Measurements from ENCODE around the gene COPS7A. TPM values are rescaled to one million over a fixed set of nuclear protein-coding genes. Genes with fewer than 3 reads are reported as not detected.

The COPS7A gene
- total RNA-seq, 2 experiments from 2014 or later, result 38.3 to 41.6 TPM

GRCh38 chr12:6751767-6752166 is 27.9 kb downstream of the COPS7A start:
- H3K4me1 Mint-ChIP-seq, result peaks cover 28% of the 10 kb centered on the region
- H3K4me3 Mint-ChIP-seq, result peak overlapping the region; percentile 87
- ATAC-seq (no peak), DNase-seq (no peak)
- POLR2A ChIA-PET, result interaction anchor here (1.0 to 3.0 kb wide), 2 partner anchors 62 to 102 kb away, joined by 3 to 16 read pairs; partner anchors contain the start of gene ZNF384
- no peaks in the 10 kb centered on the region for H3K9me3 Mint-ChIP-seq (ENCODE audit: low read depth)
- H3K27ac Mint-ChIP-seq, result peak overlapping the region; percentile 97
- intact Hi-C loops (cut with DNase I, micrococcal nuclease), result loop anchor here in 1 of 2 experiments (5.0 kb wide), 1 partner anchor 41 kb away; no protein-coding TSS in a partner anchor
- CTCF ChIA-PET, result interaction anchor here (0.6 to 4.1 kb wide), 11 partner anchors 9 to 214 kb away, joined by 3 to 54 read pairs (median 17); partner anchors contain the start of genes CDCA3, COPS7A, P3H3 and PTMS
- H3K27me3 Mint-ChIP-seq, result no peaks in the 10 kb centered on the region
- H3K36me3 Mint-ChIP-seq (ENCODE audit: low read depth), result peaks cover 41% of the 10 kb centered on the region

- no peak for ATAC-seq
Measured at GRCh38 chr12:6752167-6752920, 28.5 kb downstream of the COPS7A start.

GRCh38 chr12:6752921-6753771 is 29.3 kb downstream of the COPS7A start, which contains the start of gene MLF2:
MLF2 (minus strand) TSS chr12:6753141; CDS start chr12:6752334, 807 bp downstream.
- H3K4me1 Mint-ChIP-seq, result peaks cover 26% of the 10 kb centered on the region
- intact Hi-C loops (cut with DNase I, micrococcal nuclease), result loop anchor here (1.0 to 5.0 kb wide), 14 partner anchors 13 to 217 kb away; partner anchors contain the start of genes ZNF384 (in 2 of the 2), CHD4 (in 1 of the 2), COPS7A (in 1 of the 2) and EMG1 (in 1 of the 2)

More at GRCh38 chr12:6752167-6752920, 28.5 kb downstream of the COPS7A start:
- POLR2A ChIA-PET, result interaction anchor here (0.6 to 3.0 kb wide), 10 partner anchors 9 to 220 kb away, joined by 3 to 16 read pairs (median 5); partner anchors contain the start of genes CD4, COPS7A, PTMS and ZNF384
- CTCF ChIA-PET, result interaction anchor here (0.6 to 4.1 kb wide), 27 partner anchors 9 to 413 kb away, joined by 3 to 54 read pairs (median 10); partner anchors contain the start of genes CD4, CDCA3, COPS7A and GPR162
- Mint-ChIP-seq H3K27me3 (no peaks in the 10 kb centered on the region), H3K4me1 (peaks cover 26% of the 10 kb centered on the region), H3K9me3 (ENCODE audit: low read depth) (no peaks in the 10 kb centered on the region), H3K4me3 (peak overlapping the region; percentile 87), H3K36me3 (ENCODE audit: low read depth) (peaks cover 35% of the 10 kb centered on the region), H3K27ac (peak overlapping the region; percentile 97)
- intact Hi-C loops (cut with DNase I, micrococcal nuclease), result loop anchor here in 1 of 2 experiments (5.0 kb wide), 1 partner anchor 40 kb away; no protein-coding TSS in a partner anchor
- peak; percentile 59 for DNase-seq

GRCh38 chr12:6753772-6754356 is 30.0 kb downstream of the COPS7A start:
- Mint-ChIP-seq H3K27me3 (no peaks in the 10 kb centered on the region), H3K4me1 (peaks cover 32% of the 10 kb centered on the region), H3K27ac (peak overlapping the region; percentile 97), H3K4me3 (peak overlapping the region; percentile 87), H3K9me3 (ENCODE audit: low read depth) (no peaks in the 10 kb centered on the region), H3K36me3 (ENCODE audit: low read depth) (peaks cover 22% of the 10 kb centered on the region)
- POLR2A ChIA-PET, result interaction anchor here (1.0 to 3.0 kb wide), 6 partner anchors 12 to 98 kb away, joined by 3 to 16 read pairs (median 4); partner anchors contain the start of genes CD4, COPS7A, PTMS and USP5
- no peak for ATAC-seq
- no peak for DNase-seq
- CTCF ChIA-PET, result interaction anchor here (0.6 to 4.1 kb wide), 32 partner anchors 11 to 391 kb away, joined by 3 to 54 read pairs (median 6); partner anchors contain the start of genes CD4, COPS7A, GPR162 and LAG3
- intact Hi-C loops (cut with DNase I, micrococcal nuclease), result loop anchor here (1.0 to 5.0 kb wide), 14 partner anchors 12 to 216 kb away; partner anchors contain the start of genes ZNF384 (in 2 of the 2), CHD4 (in 1 of the 2), COPS7A (in 1 of the 2) and EMG1 (in 1 of the 2)

More at GRCh38 chr12:6752921-6753771, 29.3 kb downstream of the COPS7A start, which contains the start of gene MLF2:
- H3K4me3 Mint-ChIP-seq, result peak within 1 kb of the TSS; percentile 87
- no peaks in the 10 kb centered on the region for H3K9me3 Mint-ChIP-seq (ENCODE audit: low read depth)
- POLR2A ChIA-PET, result interaction anchor here (0.5 to 3.0 kb wide), 12 partner anchors 10 to 221 kb away, joined by 3 to 16 read pairs (median 4); partner anchors contain the start of genes C12orf57, CD4, COPS7A and PTMS
- CTCF ChIA-PET, result interaction anchor here (0.6 to 4.1 kb wide), 39 partner anchors 10 to 414 kb away, joined by 3 to 54 read pairs (median 5); partner anchors contain the start of genes CD4, CDCA3, COPS7A and GPR162
- peak; percentile 96 for ATAC-seq
- DNase-seq, result peak; percentile 99
- no peaks in the 10 kb centered on the region for H3K27me3 Mint-ChIP-seq
- peak within 1 kb of the TSS; percentile 97 for H3K27ac Mint-ChIP-seq
- peaks cover 27% of the 10 kb centered on the region for H3K36me3 Mint-ChIP-seq (ENCODE audit: low read depth)

- no peak for DNase-seq
- intact Hi-C loops (cut with DNase I, micrococcal nuclease), result loop anchor here in 1 of 2 experiments (5.0 kb wide), 1 partner anchor 38 kb away; no protein-coding TSS in a partner anchor
- CTCF ChIA-PET, result interaction anchor here (0.6 to 4.1 kb wide), 30 partner anchors 11 to 391 kb away, joined by 3 to 54 read pairs (median 8); partner anchors contain the start of genes CD4, COPS7A, GPR162 and LAG3
Measured at GRCh38 chr12:6754411-6754810, 30.6 kb downstream of the COPS7A start.

GRCh38 chr12:6757028-6757690 is 33.3 kb downstream of the COPS7A start:
- Mint-ChIP-seq H3K4me1 (peaks cover 19% of the 10 kb centered on the region), H3K27ac (no peak overlapping the region), H3K27me3 (no peaks in the 10 kb centered on the region), H3K4me3 (no peak overlapping the region), H3K36me3 (ENCODE audit: low read depth) (no peaks in the 10 kb centered on the region), H3K9me3 (ENCODE audit: low read depth) (no peaks in the 10 kb centered on the region)
- POLR2A ChIA-PET, result no interaction called here
- ATAC-seq (no peak), DNase-seq (no peak)
- CTCF ChIA-PET, result interaction anchor here (1.4 kb wide), 1 partner anchor 21 kb away, joined by 5 read pairs; no protein-coding TSS in a partner anchor
- intact Hi-C loops (cut with DNase I, micrococcal nuclease), result no loop called here

More at GRCh38 chr12:6754411-6754810, 30.6 kb downstream of the COPS7A start:
- no peak for ATAC-seq
- Mint-ChIP-seq H3K4me3 (no peak overlapping the region), H3K27me3 (no peaks in the 10 kb centered on the region), H3K27ac (no peak overlapping the region), H3K36me3 (ENCODE audit: low read depth) (peaks cover 16% of the 10 kb centered on the region), H3K9me3 (ENCODE audit: low read depth) (no peaks in the 10 kb centered on the region), H3K4me1 (peaks cover 32% of the 10 kb centered on the region)
- POLR2A ChIA-PET, result interaction anchor here (0.7 to 3.0 kb wide), 2 partner anchors 30 to 65 kb away, joined by 3 to 16 read pairs; partner anchors contain the start of gene ZNF384

GRCh38 chr12:6758506-6759095 is 34.8 kb downstream of the COPS7A start:
- ChIA-PET POLR2A (no interaction called here), CTCF (interaction anchor here (0.7 to 1.4 kb wide), 3 partner anchors 17 to 35 kb away, joined by 3 to 5 read pairs (median 3); partner anchors contain the start of gene COPS7A)
- H3K4me3 Mint-ChIP-seq, result no peak overlapping the region
- H3K9me3 Mint-ChIP-seq (ENCODE audit: low read depth), result no peaks in the 10 kb centered on the region
- intact Hi-C loops (cut with DNase I, micrococcal nuclease), result no loop called here
- DNase-seq (peak; percentile 31), ATAC-seq (peak; percentile 26)
- no peaks in the 10 kb centered on the region for H3K36me3 Mint-ChIP-seq (ENCODE audit: low read depth)
- peaks cover 2% of the 10 kb centered on the region for H3K27me3 Mint-ChIP-seq
- peaks cover 12% of the 10 kb centered on the region for H3K4me1 Mint-ChIP-seq
- H3K27ac Mint-ChIP-seq, result no peak overlapping the region

- Mint-ChIP-seq H3K9me3 (ENCODE audit: low read depth) (no peaks in the 10 kb centered on the region), H3K4me3 (no peak overlapping the region), H3K27ac (no peak overlapping the region), H3K4me1 (peaks cover 15% of the 10 kb centered on the region), H3K36me3 (ENCODE audit: low read depth) (no peaks in the 10 kb centered on the region), H3K27me3 (peaks cover 9% of the 10 kb centered on the region)
- ChIA-PET POLR2A (interaction anchor here (0.7 to 1.1 kb wide), 2 partner anchors 17 to 273 kb away, joined by 4 to 11 read pairs; no protein-coding TSS in a partner anchor), CTCF (interaction anchor here (0.7 to 1.2 kb wide), 5 partner anchors 12 to 152 kb away, joined by 3 to 6 read pairs (median 3); no protein-coding TSS in a partner anchor)
- intact Hi-C loops (cut with DNase I, micrococcal nuclease), result no loop called here
- ATAC-seq (no peak), DNase-seq (no peak)
Measured at GRCh38 chr12:6759741-6760140, 35.9 kb downstream of the COPS7A start.

GRCh38 chr12:6763380-6763779 is 39.5 kb downstream of the COPS7A start:
- peaks cover 4% of the 10 kb centered on the region for H3K36me3 Mint-ChIP-seq (ENCODE audit: low read depth)
- H3K9me3 Mint-ChIP-seq (ENCODE audit: low read depth), result no peaks in the 10 kb centered on the region
- intact Hi-C loops (cut with DNase I, micrococcal nuclease), result no loop called here
- no peak overlapping the region for H3K4me3 Mint-ChIP-seq
- H3K4me1 Mint-ChIP-seq, result peaks cover 27% of the 10 kb centered on the region
- ATAC-seq (no peak), DNase-seq (no peak)
- CTCF ChIA-PET, result interaction anchor here (0.6 to 2.0 kb wide), 4 partner anchors 8 to 211 kb away, joined by 3 to 7 read pairs (median 3); no protein-coding TSS in a partner anchor
- POLR2A ChIA-PET, result no interaction called here
- no peak overlapping the region for H3K27ac Mint-ChIP-seq
- H3K27me3 Mint-ChIP-seq, result peaks cover 26% of the 10 kb centered on the region
